ENCODE data around the gene ATP5ME.

DNA sequence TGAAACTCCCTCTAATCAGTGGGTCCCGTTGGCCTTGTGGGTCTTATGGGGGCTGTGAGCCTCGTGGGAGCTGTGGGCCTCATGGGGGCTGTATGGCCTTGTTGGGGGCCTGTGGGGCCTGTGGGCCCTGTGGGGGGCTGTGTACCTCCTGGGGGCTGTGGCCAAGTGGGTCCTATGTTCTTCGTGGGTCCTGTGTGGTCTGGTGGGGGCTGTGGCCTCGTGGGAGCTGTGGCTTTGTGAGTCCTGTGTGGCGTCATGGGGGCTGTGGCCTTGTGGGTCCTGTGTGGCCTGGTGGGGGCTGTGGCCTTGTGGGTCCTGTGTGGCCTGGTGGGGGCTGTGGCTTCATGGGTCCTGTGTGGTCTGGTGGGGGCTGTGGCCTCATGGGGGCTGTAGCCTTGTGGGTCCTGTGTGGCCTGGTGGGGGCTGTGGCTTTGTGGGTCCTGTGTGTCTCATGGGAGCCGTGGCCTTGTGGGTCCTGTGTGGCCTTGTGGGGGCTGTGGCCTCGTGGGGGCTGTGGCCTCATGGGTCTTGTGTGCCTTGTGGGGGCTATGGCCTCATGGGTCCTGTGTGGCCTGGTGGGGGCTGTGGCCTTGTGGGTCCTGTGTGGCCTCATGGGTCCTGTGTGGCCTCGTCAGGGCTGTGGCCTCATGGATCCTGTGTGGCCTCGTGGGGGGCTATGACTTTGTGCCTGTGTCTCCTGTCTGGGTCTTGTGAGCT is 39.0 kb upstream of the ATP5ME start:
- TF ChIP-seq, protein P1, sequence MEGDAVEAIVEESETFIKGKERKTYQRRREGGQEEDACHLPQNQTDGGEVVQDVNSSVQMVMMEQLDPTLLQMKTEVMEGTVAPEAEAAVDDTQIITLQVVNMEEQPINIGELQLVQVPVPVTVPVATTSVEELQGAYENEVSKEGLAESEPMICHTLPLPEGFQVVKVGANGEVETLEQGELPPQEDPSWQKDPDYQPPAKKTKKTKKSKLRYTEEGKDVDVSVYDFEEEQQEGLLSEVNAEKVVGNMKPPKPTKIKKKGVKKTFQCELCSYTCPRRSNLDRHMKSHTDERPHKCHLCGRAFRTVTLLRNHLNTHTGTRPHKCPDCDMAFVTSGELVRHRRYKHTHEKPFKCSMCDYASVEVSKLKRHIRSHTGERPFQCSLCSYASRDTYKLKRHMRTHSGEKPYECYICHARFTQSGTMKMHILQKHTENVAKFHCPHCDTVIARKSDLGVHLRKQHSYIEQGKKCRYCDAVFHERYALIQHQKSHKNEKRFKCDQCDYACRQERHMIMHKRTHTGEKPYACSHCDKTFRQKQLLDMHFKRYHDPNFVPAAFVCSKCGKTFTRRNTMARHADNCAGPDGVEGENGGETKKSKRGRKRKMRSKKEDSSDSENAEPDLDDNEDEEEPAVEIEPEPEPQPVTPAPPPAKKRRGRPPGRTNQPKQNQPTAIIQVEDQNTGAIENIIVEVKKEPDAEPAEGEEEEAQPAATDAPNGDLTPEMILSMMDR (IDR thresholded peaks at IDR 0.05), result no peak
- no peak for TF ChIP-seq POLR2A (IDR thresholded peaks at IDR 0.05)

Data from body of pancreas (tissue), 4 donors.